ENCODE data around the gene PCDHGA8.
A peak's percentile ranks its signal among the peaks of the same experiment; 100 is the strongest.
"Not testable (repeated sequence)": the region's sequence is repeated elsewhere in the genome, so short reads cannot be mapped to it uniquely, and the experiment has no call there.

Gene PCDHGA8

GRCh38 chr5:141403387-141403786 is 11.0 kb downstream of the PCDHGA8 start:
- no peak for DNase-seq

DNA sequence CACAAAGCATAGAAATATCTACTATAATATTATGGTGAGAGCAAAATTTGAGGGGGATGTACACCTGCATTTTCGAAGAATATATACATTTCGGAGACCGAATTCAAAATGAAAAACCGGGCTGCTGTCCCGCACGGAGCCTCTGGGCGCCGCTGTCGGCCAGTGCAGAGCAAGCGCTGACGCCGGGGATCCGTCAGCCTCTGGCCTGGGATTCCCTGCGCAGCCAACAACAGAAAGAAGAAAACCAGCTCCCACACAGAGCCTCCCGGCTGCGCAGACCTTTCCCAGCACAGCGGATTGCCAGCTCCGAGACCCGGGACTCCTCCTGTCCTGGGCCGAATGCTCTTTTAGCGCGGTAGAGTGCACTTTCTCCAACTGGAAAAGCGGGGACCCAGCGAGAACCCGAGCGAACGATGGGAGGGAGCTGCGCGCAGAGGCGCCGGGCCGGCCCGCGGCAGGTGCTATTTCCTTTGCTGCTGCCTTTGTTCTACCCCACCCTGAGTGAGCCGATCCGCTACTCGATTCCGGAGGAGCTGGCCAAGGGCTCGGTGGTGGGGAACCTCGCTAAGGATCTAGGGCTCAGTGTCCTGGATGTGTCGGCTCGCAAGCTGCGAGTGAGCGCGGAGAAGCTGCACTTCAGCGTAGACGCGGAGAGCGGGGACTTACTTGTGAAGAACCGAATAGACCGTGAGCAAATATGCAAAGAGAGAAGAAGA is 15.5 kb downstream of the PCDHGA8 start, which contains the start of gene PCDHGB6:
Gene PCDHGB6, plus strand, starts transcription at position 232 of the 716 bp plus-strand sequence. Its CDS starts 182 bp downstream, at position 414.
- not testable (repeated sequence) for DNase-seq

DNA sequence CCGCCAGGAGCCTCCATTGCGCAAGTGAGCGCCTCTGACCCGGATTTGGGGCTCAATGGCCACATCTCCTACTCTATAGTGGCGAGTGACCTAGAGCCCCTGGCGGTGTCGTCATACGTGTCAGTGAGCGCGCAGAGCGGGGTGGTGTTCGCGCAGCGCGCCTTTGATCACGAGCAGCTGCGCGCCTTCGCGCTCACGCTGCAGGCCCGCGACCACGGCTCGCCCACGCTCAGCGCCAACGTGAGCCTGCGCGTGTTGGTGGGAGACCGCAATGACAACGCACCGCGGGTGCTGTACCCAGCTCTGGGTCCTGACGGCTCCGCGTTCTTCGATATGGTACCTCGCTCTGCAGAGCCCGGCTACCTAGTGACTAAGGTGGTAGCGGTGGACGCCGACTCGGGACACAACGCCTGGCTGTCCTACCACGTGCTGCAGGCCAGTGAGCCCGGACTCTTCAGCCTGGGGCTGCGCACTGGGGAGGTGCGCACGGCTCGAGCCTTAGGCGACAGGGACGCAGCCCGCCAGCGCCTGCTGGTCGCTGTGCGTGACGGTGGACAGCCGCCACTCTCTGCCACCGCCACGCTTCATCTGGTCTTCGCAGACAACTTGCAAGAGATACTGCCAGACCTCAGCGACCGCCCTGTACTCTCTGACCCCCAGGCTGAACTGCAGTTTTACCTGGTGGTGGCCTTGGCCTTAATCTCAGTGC is 17.3 kb downstream of the PCDHGA8 start:
- DNase-seq: no peak

DNA sequence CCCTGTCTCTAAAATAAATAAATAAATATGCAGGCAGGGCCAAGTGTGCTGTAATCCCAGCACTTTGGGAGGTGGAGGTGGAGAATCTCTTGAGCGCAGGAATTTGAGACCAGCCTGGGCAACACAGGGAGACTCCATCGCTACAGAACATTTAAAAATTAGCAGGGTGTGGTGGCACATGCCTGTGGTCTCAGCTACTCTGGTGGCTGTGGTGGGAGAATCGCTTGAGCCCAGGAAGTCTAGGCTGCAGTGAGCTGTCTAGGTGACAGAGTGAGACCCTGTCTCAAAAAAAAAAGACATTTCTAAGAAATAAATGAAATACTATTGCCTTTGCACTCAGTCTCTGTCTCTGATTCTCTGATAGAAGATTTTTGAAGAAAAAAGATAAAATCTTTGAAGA is 19.1 kb downstream of the PCDHGA8 start:
- no peak for DNase-seq

DNA sequence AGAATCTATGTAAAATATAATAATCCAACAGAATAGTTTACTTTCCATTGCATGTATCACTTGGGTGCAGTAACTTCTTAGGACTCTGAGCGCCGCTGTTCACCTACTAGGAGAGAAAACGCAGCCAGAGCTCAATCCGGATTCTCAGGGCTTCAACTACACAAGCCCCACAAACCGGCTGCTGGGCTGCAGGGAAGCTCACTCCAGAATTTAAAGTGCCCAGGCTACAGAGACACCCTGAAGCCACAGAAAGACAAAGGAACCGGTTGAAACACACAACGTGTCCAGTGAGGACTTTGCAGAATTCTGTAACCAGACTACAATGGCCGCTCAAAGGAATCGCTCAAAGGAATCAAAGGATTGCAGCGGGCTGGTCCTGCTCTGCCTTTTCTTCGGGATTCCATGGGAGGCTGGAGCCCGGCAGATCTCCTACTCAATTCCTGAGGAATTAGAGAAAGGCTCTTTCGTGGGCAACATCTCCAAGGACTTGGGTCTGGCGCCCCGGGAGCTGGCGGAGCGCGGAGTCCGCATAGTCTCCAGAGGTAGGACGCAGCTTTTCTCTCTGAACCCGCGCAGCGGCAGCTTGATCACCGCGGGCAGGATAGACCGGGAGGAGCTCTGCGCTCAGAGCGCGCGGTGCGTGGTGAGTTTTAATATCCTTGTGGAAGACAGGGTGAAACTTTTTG is 20.6 kb downstream of the PCDHGA8 start, which contains the start of gene PCDHGA10:
Gene PCDHGA10, plus strand, starts transcription at position 134 of the 686 bp plus-strand sequence. Its CDS starts 189 bp downstream, at position 323.
- DNase-seq: peak; percentile 11

- no peak for DNase-seq
Observed at GRCh38 chr5:141413540-141414069, 21.2 kb downstream of the PCDHGA8 start.

DNA sequence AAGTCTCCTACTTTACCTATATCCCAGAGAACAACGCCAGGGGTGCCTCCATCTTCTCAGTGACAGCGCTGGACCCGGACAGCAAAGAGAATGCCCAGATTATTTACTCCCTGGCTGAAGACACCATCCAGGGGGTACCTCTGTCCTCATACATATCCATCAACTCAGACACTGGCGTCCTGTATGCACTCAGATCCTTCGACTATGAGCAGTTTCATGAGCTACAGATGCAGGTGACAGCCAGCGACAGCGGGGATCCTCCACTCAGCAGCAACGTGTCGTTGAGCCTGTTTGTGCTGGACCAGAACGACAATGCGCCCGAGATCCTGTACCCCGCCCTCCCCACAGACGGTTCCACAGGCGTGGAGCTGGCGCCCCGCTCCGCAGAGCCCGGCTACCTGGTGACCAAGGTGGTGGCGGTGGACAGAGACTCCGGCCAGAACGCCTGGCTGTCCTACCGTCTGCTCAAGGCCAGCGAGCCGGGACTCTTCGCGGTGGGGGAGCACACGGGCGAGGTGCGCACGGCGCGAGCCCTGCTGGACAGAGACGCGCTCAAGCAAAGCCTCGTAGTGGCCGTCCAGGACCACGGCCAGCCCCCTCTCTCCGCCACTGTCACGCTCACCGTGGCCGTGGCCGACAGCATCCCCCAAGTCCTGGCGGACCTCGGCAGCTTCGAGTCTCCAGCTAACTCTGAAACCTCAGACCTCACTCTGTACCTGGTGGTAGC is 22.3 kb downstream of the PCDHGA8 start:
- not testable (repeated sequence) for DNase-seq

- not testable (repeated sequence) for DNase-seq
Observed at GRCh38 chr5:141415275-141415618, 22.8 kb downstream of the PCDHGA8 start.

DNA sequence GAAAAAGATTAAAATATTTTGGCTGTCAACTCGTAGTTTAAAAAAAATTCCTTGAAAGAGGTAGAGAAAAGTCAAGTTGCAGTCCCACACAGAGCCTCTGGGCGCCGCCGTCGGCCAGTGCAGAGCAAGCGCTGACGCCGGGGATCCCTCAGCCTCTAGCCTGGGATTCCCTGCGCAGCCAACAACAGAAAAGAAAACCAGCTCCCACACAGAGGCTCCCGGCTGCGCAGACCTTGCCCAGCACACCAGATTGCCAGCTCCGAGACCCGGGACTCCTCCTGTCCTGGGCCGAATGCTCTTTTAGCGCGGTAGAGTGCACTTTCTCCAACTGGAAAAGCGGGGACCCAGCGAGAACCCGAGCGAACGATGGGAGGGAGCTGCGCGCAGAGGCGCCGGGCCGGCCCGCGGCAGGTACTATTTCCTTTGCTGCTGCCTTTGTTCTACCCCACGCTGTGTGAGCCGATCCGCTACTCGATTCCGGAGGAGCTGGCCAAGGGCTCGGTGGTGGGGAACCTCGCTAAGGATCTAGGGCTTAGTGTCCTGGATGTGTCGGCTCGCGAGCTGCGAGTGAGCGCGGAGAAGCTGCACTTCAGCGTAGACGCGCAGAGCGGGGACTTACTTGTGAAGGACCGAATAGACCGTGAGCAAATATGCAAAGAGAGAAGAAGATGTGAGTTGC is 25.2 kb downstream of the PCDHGA8 start, which contains the start of gene PCDHGB7:
Gene PCDHGB7, plus strand, starts transcription at position 184 of the 679 bp plus-strand sequence. Its CDS starts 183 bp downstream, at position 367.
- peak; percentile 41 for DNase-seq

DNA sequence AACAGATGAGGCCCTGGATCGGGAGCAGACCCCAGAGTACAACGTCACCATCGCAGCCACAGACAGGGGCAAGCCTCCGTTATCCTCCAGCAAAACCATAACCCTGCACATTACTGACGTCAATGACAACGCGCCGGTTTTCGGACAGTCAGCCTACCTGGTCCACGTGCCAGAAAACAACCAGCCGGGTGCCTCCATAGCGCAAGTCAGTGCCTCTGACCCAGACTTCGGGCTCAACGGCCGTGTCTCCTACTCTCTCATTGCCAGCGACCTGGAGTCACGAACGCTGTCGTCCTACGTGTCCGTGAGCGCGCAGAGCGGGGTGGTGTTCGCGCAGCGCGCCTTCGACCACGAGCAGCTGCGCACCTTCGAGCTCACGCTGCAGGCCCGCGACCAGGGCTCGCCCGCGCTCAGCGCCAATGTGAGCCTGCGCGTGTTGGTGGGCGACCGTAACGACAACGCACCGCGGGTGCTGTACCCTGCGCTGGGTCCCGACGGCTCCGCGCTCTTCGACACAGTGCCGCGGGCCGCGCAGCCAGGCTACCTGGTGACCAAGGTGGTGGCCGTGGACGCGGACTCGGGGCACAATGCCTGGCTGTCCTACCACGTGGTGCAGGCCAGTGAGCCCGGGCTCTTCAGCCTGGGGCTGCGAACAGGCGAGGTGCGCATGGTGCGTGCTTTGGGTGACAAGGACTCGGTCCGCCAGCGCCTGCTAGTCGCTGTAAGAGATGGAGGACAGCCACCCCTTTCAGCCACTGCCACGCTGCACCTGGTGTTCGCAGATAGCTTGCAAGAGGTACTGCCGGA is 26.8 kb downstream of the PCDHGA8 start:
- no peak for DNase-seq

- DNase-seq: no peak
Observed at GRCh38 chr5:141420855-141421488, 28.5 kb downstream of the PCDHGA8 start, which contains the start of gene PCDHGA11. Gene PCDHGA11, plus strand, starts transcription at chr5:141421051. Its CDS starts 177 bp downstream, at chr5:141421228.

GRCh38 chr5:141421489-141421855 is 29.0 kb downstream of the PCDHGA8 start:
- no peak for DNase-seq

DNA sequence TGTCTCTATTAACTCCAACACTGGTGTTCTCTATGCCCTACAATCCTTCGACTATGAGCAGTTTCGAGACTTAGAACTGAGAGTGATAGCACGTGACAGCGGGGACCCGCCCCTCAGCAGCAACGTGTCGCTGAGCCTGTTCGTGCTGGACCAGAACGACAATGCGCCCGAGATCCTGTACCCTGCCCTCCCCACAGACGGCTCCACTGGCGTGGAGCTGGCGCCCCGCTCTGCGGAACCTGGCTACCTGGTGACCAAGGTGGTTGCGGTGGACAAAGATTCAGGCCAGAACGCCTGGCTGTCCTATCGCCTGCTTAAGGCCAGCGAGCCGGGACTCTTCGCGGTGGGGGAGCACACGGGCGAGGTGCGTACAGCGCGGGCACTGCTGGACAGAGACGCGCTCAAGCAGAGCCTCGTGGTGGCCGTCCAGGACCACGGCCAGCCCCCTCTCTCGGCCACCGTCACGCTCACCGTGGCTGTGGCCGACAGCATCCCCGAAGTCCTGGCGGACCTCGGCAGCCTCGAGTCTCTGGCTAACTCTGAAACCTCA is 30.4 kb downstream of the PCDHGA8 start:
- no peak for DNase-seq

- no peak for DNase-seq
Observed at GRCh38 chr5:141427783-141428426, 35.5 kb downstream of the PCDHGA8 start.

DNA sequence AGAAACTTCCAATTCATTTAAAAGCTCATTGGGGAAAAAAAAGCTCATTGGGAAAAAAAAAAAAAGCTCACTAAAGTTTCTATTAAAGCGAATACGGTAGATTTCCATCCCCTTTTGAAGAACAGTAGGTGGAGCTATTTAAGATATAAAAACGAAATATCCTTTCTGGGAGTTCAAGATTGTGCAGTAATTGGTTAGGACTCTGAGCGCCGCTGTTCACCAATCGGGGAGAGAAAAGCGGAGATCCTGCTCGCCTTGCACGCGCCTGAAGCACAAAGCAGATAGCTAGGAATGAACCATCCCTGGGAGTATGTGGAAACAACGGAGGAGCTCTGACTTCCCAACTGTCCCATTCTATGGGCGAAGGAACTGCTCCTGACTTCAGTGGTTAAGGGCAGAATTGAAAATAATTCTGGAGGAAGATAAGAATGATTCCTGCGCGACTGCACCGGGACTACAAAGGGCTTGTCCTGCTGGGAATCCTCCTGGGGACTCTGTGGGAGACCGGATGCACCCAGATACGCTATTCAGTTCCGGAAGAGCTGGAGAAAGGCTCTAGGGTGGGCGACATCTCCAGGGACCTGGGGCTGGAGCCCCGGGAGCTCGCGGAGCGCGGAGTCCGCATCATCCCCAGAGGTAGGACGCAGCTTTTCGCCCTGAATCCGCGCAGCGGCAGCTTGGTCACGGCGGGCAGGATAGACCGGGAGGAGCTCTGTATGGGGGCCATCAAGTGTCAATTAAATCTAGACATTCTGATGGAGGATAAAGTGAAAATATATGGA is 38.1 kb downstream of the PCDHGA8 start, which contains the start of gene PCDHGA12:
Gene PCDHGA12, plus strand, starts transcription at position 176 of the 782 bp plus-strand sequence. Its CDS starts 253 bp downstream, at position 429.
- peak; percentile 7 for DNase-seq

GRCh38 chr5:141431286-141431685 is 38.9 kb downstream of the PCDHGA8 start:
- no peak for DNase-seq

- not testable (repeated sequence) for DNase-seq
Observed at GRCh38 chr5:141432308-141432707, 39.9 kb downstream of the PCDHGA8 start.

DNA sequence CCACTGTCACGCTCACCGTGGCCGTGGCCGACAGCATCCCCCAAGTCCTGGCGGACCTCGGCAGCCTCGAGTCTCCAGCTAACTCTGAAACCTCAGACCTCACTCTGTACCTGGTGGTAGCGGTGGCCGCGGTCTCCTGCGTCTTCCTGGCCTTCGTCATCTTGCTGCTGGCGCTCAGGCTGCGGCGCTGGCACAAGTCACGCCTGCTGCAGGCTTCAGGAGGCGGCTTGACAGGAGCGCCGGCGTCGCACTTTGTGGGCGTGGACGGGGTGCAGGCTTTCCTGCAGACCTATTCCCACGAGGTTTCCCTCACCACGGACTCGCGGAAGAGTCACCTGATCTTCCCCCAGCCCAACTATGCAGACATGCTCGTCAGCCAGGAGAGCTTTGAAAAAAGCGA is 40.3 kb downstream of the PCDHGA8 start:
- not testable (repeated sequence) for DNase-seq

Data from midbrain (tissue), 1 donor.